CD4-positive, alpha-beta T cell (primary cell): Measurements from ENCODE around the gene SLC17A4. TPM values are rescaled to one million over a fixed set of nuclear protein-coding genes. Genes with fewer than 3 reads are reported as not detected.

Experiments
- ATAC-seq: fragments of 200-7000 bp; cut with Tn5 transposase; one replicate; pipeline ENCODE4 v1.10.0; 2022; ENCODE audit warnings: mild to moderate bottlenecking; ENCODE audit not compliant: poor library complexity
- CTCF ChIA-PET: fragments of 350-600 bp; sonication (Branson Sonifier 250); formaldehyde crosslinking; loops from one replicate; lab custom pipeline; 2021; ENCODE audit warnings: antibody characterized with exemption, inconsistent platforms; lab: Charles Lee
- POLR2A ChIA-PET: fragments of 350-600 bp; sonication (Branson Sonifier 250); formaldehyde crosslinking; loops from one replicate; lab custom pipeline; 2021; ENCODE audit warnings: antibody characterized with exemption, inconsistent platforms; lab: Charles Lee
- DNase-seq, 14 experiments: peaks; one replicate each; pipeline ENCODE4 v3.0.0-alpha.2; 2013 to 2020; ENCODE audit warnings: mixed read lengths in 2 of 14
- H3K27ac ChIP-seq, 2 donors: one replicate each; pipeline versions ENCODE4 v1.5.1 to v1.7.0; 2013; ENCODE audit warnings: low read length in 2 of 2, low read depth in 1 of 2, mild to moderate bottlenecking in 1 of 2
- H3K27me3 ChIP-seq, 2 experiments: 1 replicate in 1 of 2; 2 replicates in 1 of 2; pipeline versions ENCODE4 v1.6.1 to v1.7.0; 2013; ENCODE audit warnings: low read length in 2 of 2, control low read depth in 1 of 2, mild to moderate bottlenecking in 1 of 2, moderate library complexity in 1 of 2; ENCODE audit not compliant: insufficient read depth in 2 of 2, control insufficient read depth in 1 of 2
- H3K36me3 ChIP-seq: one replicate; pipeline ENCODE4 v1.6.1; 2013; ENCODE audit warnings: low read length, control low read depth; ENCODE audit not compliant: insufficient read depth
- H3K4me1 ChIP-seq: one replicate; pipeline ENCODE4 v1.6.1; 2013; ENCODE audit warnings: low read length, control low read depth; ENCODE audit not compliant: insufficient read depth
- H3K4me3 ChIP-seq: one replicate; pipeline ENCODE4 v1.5.1; 2013; ENCODE audit warnings: mild to moderate bottlenecking, low read length, moderate library complexity
- H3K9me3 ChIP-seq, 2 experiments: 1 replicate in 1 of 2; 2 replicates in 1 of 2; pipeline versions ENCODE4 v1.6.1 to v1.7.0; 2013; ENCODE audit warnings: low read length in 2 of 2, mild to moderate bottlenecking in 2 of 2, control low read depth in 1 of 2, moderate library complexity in 1 of 2; ENCODE audit not compliant: control insufficient read depth in 1 of 2, insufficient read depth in 1 of 2
- H3K27ac Mint-ChIP-seq: one replicate; pipeline ENCODE4 v1.8.0; 2020; ENCODE audit warnings: mixed read lengths
- H3K27me3 Mint-ChIP-seq: one replicate; pipeline ENCODE4 v1.8.0; 2021; ENCODE audit warnings: mixed read lengths
- H3K36me3 Mint-ChIP-seq: one replicate; pipeline ENCODE4 v1.8.0; 2021; ENCODE audit warnings: low read depth, mixed read lengths
- H3K4me1 Mint-ChIP-seq: one replicate; pipeline ENCODE4 v1.8.0; 2021; ENCODE audit warnings: low read depth, mixed read lengths
- H3K4me3 Mint-ChIP-seq: one replicate; pipeline ENCODE4 v1.8.0; 2020; ENCODE audit warnings: mild to moderate bottlenecking, mixed read lengths
- H3K9me3 Mint-ChIP-seq: one replicate; pipeline ENCODE4 v1.8.0; 2020; ENCODE audit warnings: mixed read lengths
- intact Hi-C, 2 experiments: fragments of 100-400 bp; cut with DNase I in 1 of 2; cut with micrococcal nuclease in 1 of 2; formaldehyde crosslinking; loops; one replicate each; pipeline versions ENCODE4 v1.15.1 to v1.9.0; 2023 to 2025; cut with DNase I, micrococcal nuclease
- polyA plus RNA-seq, 2 donors: library from polyadenylated mRNA; unstranded; fragments of 120-200 nt; gene quantifications; one replicate each; pipeline ENCODE4 v1.2.1, GENCODE V29; 2013
- total RNA-seq, 174 experiments: library from RNA in 2 of 174; stranded (reverse) in 2 of 174; gene quantifications; one replicate each; pipeline ENCODE4 v1.2.3 and lab custom pipeline; 2021 to 2026
- TF ChIP-seq, protein P1 (sequence below): fragments of 200-600 bp; IDR thresholded peaks from one replicate; pipeline ENCODE4 v1.8.0; 2022; ENCODE audit warnings: antibody characterized with exemption, mild to moderate bottlenecking

SLC17A4 gene, protein sequence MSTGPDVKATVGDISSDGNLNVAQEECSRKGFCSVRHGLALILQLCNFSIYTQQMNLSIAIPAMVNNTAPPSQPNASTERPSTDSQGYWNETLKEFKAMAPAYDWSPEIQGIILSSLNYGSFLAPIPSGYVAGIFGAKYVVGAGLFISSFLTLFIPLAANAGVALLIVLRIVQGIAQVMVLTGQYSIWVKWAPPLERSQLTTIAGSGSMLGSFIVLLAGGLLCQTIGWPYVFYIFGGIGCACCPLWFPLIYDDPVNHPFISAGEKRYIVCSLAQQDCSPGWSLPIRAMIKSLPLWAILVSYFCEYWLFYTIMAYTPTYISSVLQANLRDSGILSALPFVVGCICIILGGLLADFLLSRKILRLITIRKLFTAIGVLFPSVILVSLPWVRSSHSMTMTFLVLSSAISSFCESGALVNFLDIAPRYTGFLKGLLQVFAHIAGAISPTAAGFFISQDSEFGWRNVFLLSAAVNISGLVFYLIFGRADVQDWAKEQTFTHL
- total RNA-seq: not detected
- polyA plus RNA-seq (2013, experiment 1 of 2): not detected
- not detected for polyA plus RNA-seq (2013, experiment 2 of 2)
- 0 to 0.12 (median 0) reads per million in 172 experiments for total RNA-seq (lab: John Stamatoyannopoulos, UW)

DNA sequence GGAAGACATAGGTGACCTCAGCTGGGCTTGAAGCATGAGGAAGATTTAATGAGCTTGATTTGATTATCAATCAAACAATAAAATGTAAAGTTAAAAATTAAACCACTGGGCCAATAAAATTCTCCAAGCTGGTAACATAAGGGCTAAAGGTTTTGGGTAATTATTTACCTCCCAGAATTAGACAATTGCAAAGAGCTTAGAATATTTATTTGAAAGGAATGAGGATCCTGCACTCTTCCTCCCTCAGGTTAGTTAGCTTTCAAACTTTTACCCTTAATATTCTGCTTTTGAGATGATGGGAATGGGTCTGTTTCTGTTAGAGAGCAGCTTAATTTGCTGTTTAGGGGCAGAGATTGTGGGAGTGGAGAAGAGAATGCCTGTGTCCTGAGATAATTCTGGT lies at the start of gene SLC17A4:
TSS of gene SLC17A4 (plus strand) at position 208 of the 400 bp plus-strand sequence. CDS start 7,221 bp downstream, outside the sequence.
- Mint-ChIP-seq H3K27ac (no peak within 1 kb of the TSS), H3K4me3 (no peak within 1 kb of the TSS), H3K27me3 (no peaks in the 10 kb centered on the region), H3K9me3 (no peaks in the 10 kb centered on the region), H3K4me1 (no peaks in the 10 kb centered on the region), H3K36me3 (no peaks in the 10 kb centered on the region)
- H3K4me3 ChIP-seq: no peak within 1 kb of the TSS
- H3K36me3 ChIP-seq: no peaks in the 10 kb centered on the region
- intact Hi-C loops: no loop called here
- H3K4me1 ChIP-seq: no peaks in the 10 kb centered on the region
- POLR2A ChIA-PET: no interaction called here
- H3K9me3 ChIP-seq: no peaks in the 10 kb centered on the region
- no peaks in the 10 kb centered on the region for H3K27me3 ChIP-seq
- CTCF ChIA-PET: no interaction called here
- no peak within 1 kb of the TSS for H3K27ac ChIP-seq
- no peak for ATAC-seq
- TF ChIP-seq, protein P1, sequence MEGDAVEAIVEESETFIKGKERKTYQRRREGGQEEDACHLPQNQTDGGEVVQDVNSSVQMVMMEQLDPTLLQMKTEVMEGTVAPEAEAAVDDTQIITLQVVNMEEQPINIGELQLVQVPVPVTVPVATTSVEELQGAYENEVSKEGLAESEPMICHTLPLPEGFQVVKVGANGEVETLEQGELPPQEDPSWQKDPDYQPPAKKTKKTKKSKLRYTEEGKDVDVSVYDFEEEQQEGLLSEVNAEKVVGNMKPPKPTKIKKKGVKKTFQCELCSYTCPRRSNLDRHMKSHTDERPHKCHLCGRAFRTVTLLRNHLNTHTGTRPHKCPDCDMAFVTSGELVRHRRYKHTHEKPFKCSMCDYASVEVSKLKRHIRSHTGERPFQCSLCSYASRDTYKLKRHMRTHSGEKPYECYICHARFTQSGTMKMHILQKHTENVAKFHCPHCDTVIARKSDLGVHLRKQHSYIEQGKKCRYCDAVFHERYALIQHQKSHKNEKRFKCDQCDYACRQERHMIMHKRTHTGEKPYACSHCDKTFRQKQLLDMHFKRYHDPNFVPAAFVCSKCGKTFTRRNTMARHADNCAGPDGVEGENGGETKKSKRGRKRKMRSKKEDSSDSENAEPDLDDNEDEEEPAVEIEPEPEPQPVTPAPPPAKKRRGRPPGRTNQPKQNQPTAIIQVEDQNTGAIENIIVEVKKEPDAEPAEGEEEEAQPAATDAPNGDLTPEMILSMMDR: no peak
- no peak for DNase-seq

DNA sequence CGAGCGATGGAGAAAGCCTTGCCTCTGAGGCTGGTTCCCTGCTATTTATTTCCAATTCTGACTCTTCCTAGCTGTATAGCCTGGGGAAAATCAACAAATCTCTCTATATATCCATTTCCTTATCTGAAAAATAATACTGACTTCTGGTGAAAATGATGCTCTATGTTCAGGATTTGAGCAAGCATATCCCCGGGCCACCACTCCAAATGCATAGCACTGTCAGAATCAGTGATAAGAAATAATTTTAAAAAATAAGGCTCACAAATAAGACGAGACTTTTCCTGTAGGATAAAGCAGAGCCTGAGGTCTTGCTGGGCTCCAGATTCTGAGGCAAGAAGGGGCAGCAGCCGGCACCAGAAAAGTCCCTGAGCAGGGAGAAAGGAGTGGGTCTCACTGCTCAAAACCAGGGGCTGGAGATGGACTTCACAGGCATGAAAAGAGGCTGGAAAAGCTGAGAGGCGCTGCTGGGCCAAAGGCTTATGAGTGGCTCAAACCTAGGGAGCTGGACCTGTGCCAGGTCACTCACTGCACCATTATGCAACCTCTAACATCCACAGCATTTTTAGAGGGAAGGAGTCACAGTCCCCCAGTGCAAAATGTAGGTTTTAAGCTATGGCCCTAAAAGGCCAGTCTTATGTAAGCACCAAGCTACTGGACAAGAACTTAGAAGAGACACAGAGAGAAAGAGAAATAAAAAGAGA lies 48.1 kb upstream of the SLC17A4 start:
- DNase-seq (no peak), ATAC-seq (no peak)
- H3K4me1 ChIP-seq: no peaks in the 10 kb centered on the region
- Mint-ChIP-seq H3K4me1 (no peaks in the 10 kb centered on the region), H3K27me3 (peaks cover 22% of the 10 kb centered on the region), H3K4me3 (no peak overlapping the region), H3K27ac (no peak overlapping the region), H3K36me3 (no peaks in the 10 kb centered on the region), H3K9me3 (no peaks in the 10 kb centered on the region)
- CTCF ChIA-PET: no interaction called here
- POLR2A ChIA-PET: no interaction called here
- H3K27ac ChIP-seq: no peak overlapping the region
- peaks cover 0 to 5% of the 10 kb centered on the region in 2 experiments for H3K27me3 ChIP-seq
- H3K4me3 ChIP-seq: no peak overlapping the region
- TF ChIP-seq, protein P1: no peak
- H3K36me3 ChIP-seq: no peaks in the 10 kb centered on the region
- no peaks in the 10 kb centered on the region for H3K9me3 ChIP-seq
- intact Hi-C loops: no loop called here

DNA sequence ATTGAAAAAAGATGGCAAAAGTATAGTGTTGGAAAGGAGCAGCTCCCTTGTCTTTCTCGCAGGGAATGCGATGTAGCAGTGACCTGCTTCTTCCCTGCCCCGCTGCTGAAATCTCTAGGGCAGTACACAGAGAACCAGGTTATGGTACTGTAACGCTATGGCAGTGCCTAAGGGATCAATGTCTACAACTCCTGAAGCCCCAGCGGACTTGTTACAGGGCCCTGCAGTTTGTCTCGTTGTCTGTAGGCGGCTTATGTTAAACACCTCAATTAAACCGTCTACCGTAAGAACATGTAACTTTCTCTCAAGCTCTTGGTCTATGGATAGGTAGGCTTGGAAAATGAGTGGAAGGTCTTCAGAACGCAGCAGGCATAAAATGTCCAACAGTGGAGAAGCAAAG lies 44.8 kb upstream of the SLC17A4 start:
- Mint-ChIP-seq H3K4me3 (no peak overlapping the region), H3K9me3 (no peaks in the 10 kb centered on the region), H3K27me3 (peaks cover 12% of the 10 kb centered on the region), H3K4me1 (no peaks in the 10 kb centered on the region), H3K27ac (no peak overlapping the region), H3K36me3 (no peaks in the 10 kb centered on the region)
- TF ChIP-seq, protein P1: no peak
- intact Hi-C loops: loop anchor here in 1 of 2 experiments (10.0 kb wide), 1 partner anchor 485 kb away; no protein-coding TSS in a partner anchor
- ChIA-PET POLR2A (no interaction called here), CTCF (interaction anchor here (0.9 kb wide), 1 partner anchor 11 kb away, joined by 4 read pairs; no protein-coding TSS in a partner anchor)
- H3K4me1 ChIP-seq: no peaks in the 10 kb centered on the region
- ATAC-seq (no peak), DNase-seq (no peak)
- no peak overlapping the region for H3K4me3 ChIP-seq
- H3K36me3 ChIP-seq: no peaks in the 10 kb centered on the region
- H3K9me3 ChIP-seq: no peaks in the 10 kb centered on the region
- H3K27me3 ChIP-seq: peaks cover 0 to 5% of the 10 kb centered on the region in 2 experiments
- H3K27ac ChIP-seq: no peak overlapping the region
